H1 (cell line): ENCODE measurements around the gene TUBAL3. TPM values are rescaled to one million over a fixed set of nuclear protein-coding genes. Genes with fewer than 3 reads are reported as not detected.

ENCODE experiments used
- CTCF ChIA-PET: fragments of 300-600 bp; sonication (Branson Sonifier 250); formaldehyde crosslinking; loops from one replicate; lab custom pipeline; 2021; ENCODE audit not compliant: partially characterized antibody; lab: Charles Lee
- POLR2A ChIA-PET: fragments of 300-600 bp; sonication (Branson Sonifier 250); formaldehyde crosslinking; loops from one replicate; lab custom pipeline; 2021; ENCODE audit warnings: inconsistent platforms; ENCODE audit not compliant: partially characterized antibody; lab: Charles Lee
- DNase-seq, 2 experiments: peaks; one replicate each; pipeline versions ENCODE4 v3.0.0 to v3.0.0-alpha.2; 2010 to 2022; ENCODE audit warnings: low spot score in 2 of 2, low read depth in 1 of 2, mixed read lengths in 1 of 2
- FAIRE-seq: peaks from 2 replicates; lab custom pipeline; 2011; peaks lifted over from hg19 to GRCh38; lab: Jason Lieb, UNC
- H2AFZ ChIP-seq: 2 replicates; pipeline ENCODE4 v1.8.1; 2012; ENCODE audit warnings: low read length, inconsistent platforms
- H2AK5ac ChIP-seq: 2 replicates; pipeline ENCODE4 v1.6.1; 2013; ENCODE audit warnings: low read depth, low read length
- H2BK120ac ChIP-seq: replicated peaks from 2 replicates; pipeline ENCODE3; 2013; ENCODE audit warnings: low read depth, low read length, inconsistent platforms
- H2BK12ac ChIP-seq: 2 replicates; pipeline ENCODE4 v1.6.1; 2013; ENCODE audit warnings: low read depth, low read length
- H2BK15ac ChIP-seq: 2 replicates; pipeline ENCODE4 v1.6.1; 2013; ENCODE audit warnings: low read length
- H2BK20ac ChIP-seq: 2 replicates; pipeline ENCODE4 v1.6.1; 2013; ENCODE audit warnings: low read length
- H2BK5ac ChIP-seq: 2 replicates; pipeline ENCODE4 v1.6.1; 2013; ENCODE audit warnings: low read depth, low read length
- H3K14ac ChIP-seq: 2 replicates; pipeline ENCODE4 v1.6.1; 2013; ENCODE audit warnings: inconsistent platforms; ENCODE audit not compliant: insufficient read length
- H3K18ac ChIP-seq: 2 replicates; pipeline ENCODE4 v1.6.1; 2013; ENCODE audit warnings: low read length; ENCODE audit errors: extremely low read depth
- H3K23ac ChIP-seq: 2 replicates; pipeline ENCODE4 v1.6.1; 2013; ENCODE audit warnings: inconsistent platforms; ENCODE audit not compliant: insufficient read length
- H3K23me2 ChIP-seq: 2 replicates; pipeline ENCODE4 v1.6.1; 2013; ENCODE audit warnings: low read depth, low read length
- H3K27ac ChIP-seq: 2 replicates; pipeline ENCODE4 v1.6.1; 2011; ENCODE audit warnings: low read depth, low read length, inconsistent platforms
- H3K27me3 ChIP-seq, 4 experiments: replicated peaks in 1 of 4; 1 replicate in 1 of 4; 2 replicates in 3 of 4; pipeline versions ENCODE4 v1.6.1 to v1.8.1; 2011 to 2013; ENCODE audit warnings: low read length in 3 of 4, mild to moderate bottlenecking in 3 of 4, inconsistent platforms in 2 of 4, mixed read lengths in 2 of 4, moderate library complexity in 1 of 4; ENCODE audit not compliant: control insufficient read depth in 3 of 4, insufficient read depth in 3 of 4; ENCODE audit errors: extremely low read depth in 1 of 4
- H3K36me3 ChIP-seq, 4 experiments: 2 replicates each; pipeline versions ENCODE4 v1.6.1 to v1.8.1; 2011 to 2013; ENCODE audit warnings: mild to moderate bottlenecking in 4 of 4, low read length in 3 of 4, moderate library complexity in 2 of 4, control low read depth in 1 of 4, inconsistent platforms in 1 of 4; ENCODE audit not compliant: insufficient read depth in 4 of 4, control insufficient read depth in 2 of 4
- H3K4ac ChIP-seq: replicated peaks from 2 replicates; pipeline ENCODE3; 2013; ENCODE audit warnings: low read length, low read depth, mixed read lengths, inconsistent platforms; ENCODE audit not compliant: insufficient read length
- H3K4me1 ChIP-seq, 4 experiments: replicated peaks in 1 of 4; 1 replicate in 1 of 4; 2 replicates in 3 of 4; pipeline versions ENCODE4 v1.6.1 to v1.8.1; 2011 to 2013; ENCODE audit warnings: low read length in 3 of 4, inconsistent platforms in 2 of 4, mixed read lengths in 1 of 4; ENCODE audit not compliant: insufficient read depth in 4 of 4, control insufficient read depth in 3 of 4
- H3K4me2 ChIP-seq, 2 experiments: 2 replicates each; pipeline versions ENCODE4 v1.6.1 to v1.8.1; 2011 to 2013; ENCODE audit warnings: low read depth in 2 of 2, low read length in 2 of 2, control low read depth in 1 of 2, inconsistent platforms in 1 of 2, mild to moderate bottlenecking in 1 of 2; ENCODE audit not compliant: insufficient read depth in 1 of 2
- H3K4me3 ChIP-seq, 4 experiments: fragments of 200-600, 300-600 bp in 1 of 4; sonication (generic), shearing (Covaris generic), sonication (Bioruptor Twin) in 1 of 4; 2 replicates each; pipeline versions ENCODE4 v1.5.1 to v1.8.1; 2011 to 2016; ENCODE audit warnings: low read length in 4 of 4, low read depth in 3 of 4, control low read depth in 2 of 4, inconsistent platforms in 2 of 4, mild to moderate bottlenecking in 2 of 4, mixed read lengths in 1 of 4, moderate library complexity in 1 of 4; ENCODE audit not compliant: insufficient read depth in 2 of 4; ENCODE audit errors: extremely low read depth in 1 of 4
- H3K56ac ChIP-seq: replicated peaks from 2 replicates; pipeline ENCODE3; 2013; ENCODE audit warnings: low read depth, mild to moderate bottlenecking, mixed read lengths, low read length, inconsistent platforms; ENCODE audit not compliant: insufficient read length
- H3K79me1 ChIP-seq: 2 replicates; pipeline ENCODE4 v1.6.1; 2013; ENCODE audit warnings: low read depth, low read length, control low read depth
- H3K79me2 ChIP-seq, 2 experiments: 2 replicates each; pipeline versions ENCODE4 v1.6.1 to v1.8.1; 2012 to 2013; ENCODE audit warnings: low read length in 2 of 2, mild to moderate bottlenecking in 2 of 2, inconsistent platforms in 1 of 2; ENCODE audit not compliant: insufficient read depth in 2 of 2, control insufficient read depth in 1 of 2
- H3K9ac ChIP-seq, 4 experiments: replicated peaks in 1 of 4; 1 replicate in 1 of 4; 2 replicates in 3 of 4; pipeline versions ENCODE4 v1.6.1 to v1.8.1; 2011 to 2013; ENCODE audit warnings: low read depth in 3 of 4, low read length in 3 of 4, control low read depth in 2 of 4, mild to moderate bottlenecking in 2 of 4, moderate library complexity in 2 of 4, inconsistent platforms in 1 of 4; ENCODE audit errors: extremely low read depth in 1 of 4
- H3K9me3 ChIP-seq, 2 experiments: 2 replicates each; pipeline versions ENCODE4 v1.6.1 to v1.8.1; 2012 to 2013; ENCODE audit warnings: mild to moderate bottlenecking in 2 of 2, moderate library complexity in 2 of 2, control low read depth in 1 of 2, inconsistent platforms in 1 of 2, low read depth in 1 of 2, low read length in 1 of 2, mixed read lengths in 1 of 2; ENCODE audit not compliant: insufficient read depth in 2 of 2
- H4K20me1 ChIP-seq, 2 experiments: replicated peaks in 1 of 2; 2 replicates each; pipeline versions ENCODE3 to v1.8.1; 2011 to 2013; ENCODE audit warnings: inconsistent platforms in 2 of 2, low read length in 2 of 2, mild to moderate bottlenecking in 1 of 2; ENCODE audit not compliant: insufficient read depth in 2 of 2, control insufficient read depth in 1 of 2
- H4K5ac ChIP-seq: 2 replicates; pipeline ENCODE4 v1.6.1; 2013; ENCODE audit warnings: low read length, low read depth, mixed read lengths, inconsistent platforms; ENCODE audit not compliant: insufficient read length
- H4K8ac ChIP-seq: 2 replicates; pipeline ENCODE4 v1.8.0; 2013; ENCODE audit warnings: mild to moderate bottlenecking, moderate library complexity, low read length, inconsistent platforms; ENCODE audit not compliant: insufficient read depth; ENCODE audit errors: extremely low read depth
- H4K91ac ChIP-seq: replicated peaks from 2 replicates; pipeline ENCODE3; 2013; ENCODE audit warnings: low read length, mixed read lengths, inconsistent platforms; ENCODE audit not compliant: insufficient read length
- BRCA1 ChIP-seq: IDR thresholded peaks from 2 replicates; pipeline ENCODE4 v1.6.1; 2012; ENCODE audit warnings: low read depth, low read length, improper control_type of control experiment
- CHD1 ChIP-seq: IDR thresholded peaks from 2 replicates; pipeline ENCODE4 v1.6.1; 2012; ENCODE audit warnings: low read depth, low read length, improper control_type of control experiment
- KDM4A ChIP-seq: IDR thresholded peaks from one replicate; pipeline ENCODE4 v1.7.1; 2012; ENCODE audit warnings: low read depth, mild to moderate bottlenecking, moderate library complexity, low read length, inconsistent platforms; ENCODE audit not compliant: severe bottlenecking
- NRF1 ChIP-seq: IDR thresholded peaks from 2 replicates; pipeline ENCODE4 v1.6.1; 2011; ENCODE audit warnings: mild to moderate bottlenecking, low read depth, low read length, improper control_type of control experiment
- SUZ12 ChIP-seq: fragments of 200-600 bp; sonication (generic); IDR thresholded peaks from 2 replicates; pipeline ENCODE4 v1.6.1; 2012; ENCODE audit warnings: mild to moderate bottlenecking, inconsistent platforms, low read length, moderate library complexity, mixed read lengths
- WGBS, 2 experiments: shearing (Covaris generic) in 1 of 2; methylation state at CpG; one replicate each; pipeline versions ENCODE4 v1.1.6 to v1.1.7; 2013 to 2015; ENCODE audit warnings: low lambda C conversion rate in 2 of 2, mixed read lengths in 2 of 2, inconsistent platforms in 1 of 2, low coverage in 1 of 2, missing lambda C conversion rate in 1 of 2; ENCODE audit not compliant: insufficient replicate concordance in 2 of 2, insufficient coverage in 1 of 2, insufficient read length in 1 of 2; ENCODE audit errors: extremely low coverage in 1 of 2, missing lambda C conversion rate in 1 of 2; 5-methylcytosine and 5-hydroxymethylcytosine counted together
- polyA plus RNA-seq, 7 experiments: library from polyadenylated mRNA; depleted of rRNA in 3 of 7; stranded (reverse) in 5 of 7; unstranded in 2 of 7; fragments of >200 nt in 5 of 7; fragments of 200-250 nt in 2 of 7; gene quantifications; 1 replicate in 5 of 7; 2 replicates in 1 of 7; 4 replicates in 1 of 7; pipeline versions ENCODE4 v1.2.1 to v1.2.3, GENCODE V29; 2011 to 2013; ENCODE audit warnings: missing spikeins in 2 of 7, mixed read lengths in 2 of 7
- total RNA-seq: library from RNA; stranded (reverse); fragmentation: NEBNext Ultra II Directional; extraction: Animal tissue kit (Norgen Biotek cat#: 25700); gene quantifications from 2 replicates; pipeline ENCODE4 v1.2.1, GENCODE V29; 2021

The TUBAL3 gene
- total and polyA plus RNA-seq, 2 of the 8 experiments (the other 6 are each of a cell fraction or from before 2014, with no cell fraction given) = 0.17 TPM; not detected in 1

DNA sequence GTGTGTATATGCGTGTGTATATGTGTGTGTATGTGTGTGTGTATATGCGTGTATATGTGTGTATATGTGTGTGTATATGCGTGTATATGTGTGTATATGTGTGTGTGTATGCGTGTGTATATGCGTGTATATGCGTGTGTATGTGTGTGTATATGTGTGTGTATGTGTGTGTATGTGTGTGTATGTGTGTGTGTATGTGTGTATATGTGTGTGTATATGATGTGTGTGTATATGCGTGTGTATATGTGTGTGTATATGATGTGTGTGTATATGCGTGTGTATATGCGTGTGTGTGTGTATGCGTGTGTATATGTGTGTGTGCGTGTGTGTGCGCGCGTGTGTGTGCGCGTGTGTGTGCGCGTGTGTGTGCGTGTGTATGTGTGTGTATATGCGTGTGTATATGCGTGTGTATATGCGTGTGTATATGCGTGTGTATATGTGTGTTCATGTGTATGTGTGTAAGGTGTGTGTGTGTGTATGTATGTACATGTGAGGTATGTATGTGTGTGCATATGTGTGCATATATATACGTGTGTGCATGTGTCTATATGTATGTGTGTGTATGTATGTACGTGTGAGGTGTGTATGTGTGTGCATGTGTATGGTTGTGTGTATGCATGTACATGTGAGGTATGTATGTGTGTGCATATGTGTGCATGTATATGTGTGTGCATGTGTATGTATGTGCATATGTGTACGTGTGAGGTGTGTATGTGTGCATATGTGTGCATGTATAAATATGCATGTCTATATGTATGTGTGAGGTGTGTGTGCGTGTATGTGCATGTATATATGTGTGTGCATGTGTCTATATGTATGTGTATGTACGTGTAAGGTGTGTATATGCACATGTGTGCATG lies 33.9 kb downstream of the TUBAL3 start:
- no peak for DNase-seq
- no peak overlapping the region for H3K4ac ChIP-seq
- no peak overlapping the region for H4K8ac ChIP-seq
- H3K27ac ChIP-seq = no peak overlapping the region
- no peak overlapping the region for H2BK120ac ChIP-seq
- no peaks in the 10 kb centered on the region; a peak in 1 of 8 replicates for H3K36me3 ChIP-seq
- H3K23ac ChIP-seq = no peak overlapping the region
- H2BK20ac ChIP-seq = no peak overlapping the region
- H3K14ac ChIP-seq = no peak overlapping the region
- H3K23me2 ChIP-seq = peaks cover 15% of the 10 kb centered on the region
- H2AK5ac ChIP-seq = peak overlapping the region; percentile 13; the same call in 1 of the 2 replicates
- TF ChIP-seq SUZ12 (no peak), NRF1 (no peak), CHD1 (no peak), BRCA1 (no peak), KDM4A (no peak)
- TF ChIP-seq, all 59 proteins: peak for 0
- H3K56ac ChIP-seq = peak overlapping the region; percentile 64
- no peaks in the 10 kb centered on the region; a peak in 1 of 7 replicates for H3K4me1 ChIP-seq
- H4K5ac ChIP-seq = no peak overlapping the region
- no peak overlapping the region for H2AFZ ChIP-seq
- no peak for FAIRE-seq
- WGBS, 2 experiments = 83 to 100% methylated on average over 1 to 28 of the region's 28 CpGs
- no peak overlapping the region for H3K18ac ChIP-seq
- no peak overlapping the region for H2BK5ac ChIP-seq
- ChIA-PET CTCF (no interaction called here), POLR2A (no interaction called here)
- no peak overlapping the region for H2BK15ac ChIP-seq
- H3K79me1 ChIP-seq = no peaks in the 10 kb centered on the region
- H3K4me2 ChIP-seq = no peak overlapping the region
- H2BK12ac ChIP-seq = no peak overlapping the region
- H3K79me2 ChIP-seq = no peaks in the 10 kb centered on the region
- no peak overlapping the region for H3K4me3 ChIP-seq
- H3K9ac ChIP-seq = no peak overlapping the region
- H4K91ac ChIP-seq = no peak overlapping the region
- peaks cover 0 to 3% of the 10 kb centered on the region in 2 experiments for H4K20me1 ChIP-seq
- H3K27me3 ChIP-seq = no peaks in the 10 kb centered on the region
- H3K9me3 ChIP-seq = peaks cover 2 to 12% of the 10 kb centered on the region in 2 experiments; a peak in 3 of 4 replicates
